ENCODE data around the gene C2orf76.
"Not testable (repeated sequence)": the region's sequence is repeated elsewhere in the genome, so short reads cannot be mapped to it uniquely, and the experiment has no call there.

Gene C2orf76

GRCh38 chr2:119366649-119367471, at the start of gene C2orf76, which contains the start of gene DBI:
Gene C2orf76 (minus strand): TSS chr2:119366834. CDS start chr2:119339959, 26,875 bp downstream.
Gene DBI (plus strand): TSS chr2:119366977. CDS start chr2:119367052, 75 bp downstream.
- DNase-seq = peak; percentile 97

- no peak for DNase-seq
Measured at GRCh38 chr2:119415630-119416029, 49.0 kb upstream of the C2orf76 start.

- DNase-seq = no peak
Measured at GRCh38 chr2:119414894-119415293, 48.3 kb upstream of the C2orf76 start.

GRCh38 chr2:119409506-119409905, 42.9 kb upstream of the C2orf76 start:
- no peak for DNase-seq

GRCh38 chr2:119408221-119408619, 41.6 kb upstream of the C2orf76 start:
- DNase-seq = peak; percentile 41

- DNase-seq = peak; percentile 89
Measured at GRCh38 chr2:119407430-119408220, 41.0 kb upstream of the C2orf76 start.

- no peak for DNase-seq
Measured at GRCh38 chr2:119405151-119405550, 38.5 kb upstream of the C2orf76 start.

- DNase-seq = not testable (repeated sequence)
Measured at GRCh38 chr2:119403618-119404017, 37.0 kb upstream of the C2orf76 start.

GRCh38 chr2:119402645-119403560, 36.3 kb upstream of the C2orf76 start:
- no peak for DNase-seq

GRCh38 chr2:119402106-119402505, 35.5 kb upstream of the C2orf76 start:
- no peak for DNase-seq

- no peak for DNase-seq
Measured at GRCh38 chr2:119397196-119397595, 30.6 kb upstream of the C2orf76 start.

- DNase-seq = no peak
Measured at GRCh38 chr2:119393971-119394748, 27.5 kb upstream of the C2orf76 start.

GRCh38 chr2:119389615-119390306, 23.1 kb upstream of the C2orf76 start:
- DNase-seq = peak; percentile 48

GRCh38 chr2:119387381-119388129, 20.9 kb upstream of the C2orf76 start:
- peak; percentile 42 for DNase-seq

- DNase-seq = no peak
Measured at GRCh38 chr2:119385466-119385865, 18.8 kb upstream of the C2orf76 start.

GRCh38 chr2:119384971-119385370, 18.3 kb upstream of the C2orf76 start:
- no peak for DNase-seq

GRCh38 chr2:119383410-119384140, 16.9 kb upstream of the C2orf76 start:
- DNase-seq = no peak

GRCh38 chr2:119378566-119378965, 11.9 kb upstream of the C2orf76 start:
- DNase-seq = no peak

- no peak for DNase-seq
Measured at GRCh38 chr2:119377993-119378345, 11.3 kb upstream of the C2orf76 start.
